Sciatic nerve (tissue), 2 donors: ENCODE results near the gene HOXA2. TPM values are rescaled to one million over a fixed set of nuclear protein-coding genes. Genes with fewer than 3 reads are reported as not detected.
A peak's percentile ranks its signal among the peaks of the same experiment; 100 is the strongest.

Experiments used
- ATAC-seq: fragments of 200-7000 bp; cut with Tn5 transposase; one replicate; pipeline ENCODE4 v1.9.1; 2020; ENCODE audit warnings: mild to moderate bottlenecking, moderate library complexity
- DNase-seq: peaks from one replicate; pipeline ENCODE4 v3.0.0-alpha.2; 2020; ENCODE audit warnings: low spot score
- intact Hi-C: fragments of 100-400 bp; cut with DNase I; formaldehyde crosslinking; loops from one replicate; pipeline ENCODE4 v1.14.2; 2022
- total RNA-seq: library from RNA; stranded (reverse); fragmentation: NEBNext Ultra II Directional; extraction: Animal tissue kit (Norgen Biotek cat#: 25700); gene quantifications from one replicate; pipeline ENCODE4 v1.2.1, GENCODE V29; 2021
- donor health status: DM: no; HTN: no; CAD: no.
- donor health status: DM: no; HTN: no; CAD: no.

HOXA2 gene
- total RNA-seq, 1 donor from 2014 or later = 3.9 TPM

GRCh38 chr7:27128776-27129728 is 26.6 kb upstream of the HOXA2 start:
- ATAC-seq = no peak
- peak; percentile 60 for DNase-seq
- intact Hi-C loops = no loop called here

GRCh38 chr7:27128034-27128433 is 25.6 kb upstream of the HOXA2 start:
- DNase-seq (no peak), ATAC-seq (no peak)
- intact Hi-C loops = no loop called here

DNA sequence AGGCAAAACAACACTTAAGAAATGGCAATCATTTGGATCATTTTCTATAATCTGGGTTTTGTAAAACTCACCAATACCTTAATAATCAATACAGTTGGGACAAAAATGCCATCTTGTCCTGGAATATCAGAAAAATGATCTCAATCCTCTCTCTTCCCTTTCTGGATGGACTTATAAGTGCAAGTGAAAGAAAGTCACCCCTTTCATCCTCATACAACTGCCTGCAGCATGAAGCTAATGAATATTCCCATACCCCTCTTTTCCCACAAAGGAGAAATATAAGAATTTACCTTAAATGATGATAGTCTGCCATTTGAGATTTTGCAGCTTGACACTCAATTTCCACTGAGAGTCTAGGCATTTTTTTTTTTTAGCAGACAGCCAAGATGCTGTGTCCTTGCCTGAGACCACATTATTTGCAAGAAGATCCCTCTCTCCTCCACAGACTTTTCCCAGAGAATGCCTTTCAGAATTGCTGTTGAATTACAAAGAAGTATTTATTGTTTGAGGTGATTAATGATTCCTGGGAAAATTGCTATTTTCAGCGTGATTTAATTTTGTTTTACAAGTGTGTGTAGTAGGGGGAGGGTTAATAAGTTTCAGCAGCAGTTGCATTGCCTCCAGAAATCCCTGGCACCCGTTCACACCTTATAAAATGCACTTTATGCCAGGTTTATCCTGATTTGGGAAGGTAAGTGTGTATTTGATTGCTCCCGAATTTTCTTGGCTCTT is 24.3 kb upstream of the HOXA2 start:
- DNase-seq = no peak

DNA sequence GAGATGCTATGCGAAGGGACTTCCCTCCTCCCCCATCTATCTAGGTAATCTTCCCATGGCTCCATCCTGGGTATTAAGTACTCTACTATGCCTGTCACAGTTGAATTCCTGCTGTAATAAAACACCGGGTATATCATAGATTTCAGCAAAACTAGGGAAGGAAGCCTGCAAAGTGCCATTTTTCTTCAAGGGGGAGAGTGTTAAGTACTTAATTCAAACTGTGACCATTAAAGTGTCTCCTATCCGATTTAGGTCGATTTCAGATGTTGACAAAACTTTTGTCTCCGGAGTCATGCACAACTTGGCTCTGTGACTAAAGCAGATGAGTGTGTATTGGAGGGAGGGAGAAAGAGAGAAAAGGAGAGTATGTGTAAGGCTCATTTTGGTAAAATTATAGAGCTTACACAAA is 23.5 kb upstream of the HOXA2 start:
- intact Hi-C loops = no loop called here
- ATAC-seq = no peak
- no peak for DNase-seq

More for the DNA sequence above, 24.3 kb upstream of the HOXA2 start:
- intact Hi-C loops = no loop called here
- ATAC-seq = no peak

GRCh38 chr7:27124902-27125689 is 22.6 kb upstream of the HOXA2 start:
- intact Hi-C loops = no loop called here
- DNase-seq = no peak
- ATAC-seq = no peak

DNA sequence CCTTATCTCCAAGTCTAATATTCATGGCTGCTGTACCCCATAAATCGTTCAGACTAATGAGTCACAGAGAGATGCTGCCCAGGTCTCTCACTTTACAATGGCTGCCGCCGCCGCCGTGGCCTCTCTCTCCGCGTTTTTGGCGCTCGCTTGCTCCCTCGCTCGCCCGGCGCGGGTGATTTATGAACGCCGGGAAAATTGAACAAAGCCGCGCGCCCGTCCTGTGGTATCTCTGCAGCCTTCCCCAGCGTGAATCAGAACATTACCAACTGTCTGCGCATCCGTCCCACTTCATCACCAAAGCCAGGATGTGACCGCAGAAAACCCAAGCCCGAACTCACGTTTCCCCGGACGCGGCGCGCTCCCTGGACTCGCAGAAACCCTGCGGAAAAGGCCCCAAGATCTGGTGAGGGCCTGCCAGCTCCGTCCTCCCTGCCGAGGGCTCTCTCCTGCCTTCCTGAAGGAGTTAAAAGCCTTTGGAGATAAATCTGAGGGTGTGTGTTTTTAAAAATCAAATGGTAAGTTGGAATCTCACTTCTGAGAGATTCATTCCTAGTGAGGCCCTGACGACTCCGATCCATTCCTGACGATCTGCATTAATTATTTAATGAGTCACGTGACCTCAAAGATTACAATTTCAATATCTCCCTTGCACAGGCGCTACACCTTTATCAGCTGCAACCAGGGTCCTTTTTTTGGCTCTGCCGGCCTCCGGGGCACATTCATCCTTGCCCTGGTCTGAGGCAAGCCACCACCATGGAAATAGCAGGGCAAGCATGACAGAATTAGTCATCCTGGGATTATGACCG is 21.8 kb upstream of the HOXA2 start:
- peak; percentile 6 for ATAC-seq
- intact Hi-C loops = no loop called here

DNA sequence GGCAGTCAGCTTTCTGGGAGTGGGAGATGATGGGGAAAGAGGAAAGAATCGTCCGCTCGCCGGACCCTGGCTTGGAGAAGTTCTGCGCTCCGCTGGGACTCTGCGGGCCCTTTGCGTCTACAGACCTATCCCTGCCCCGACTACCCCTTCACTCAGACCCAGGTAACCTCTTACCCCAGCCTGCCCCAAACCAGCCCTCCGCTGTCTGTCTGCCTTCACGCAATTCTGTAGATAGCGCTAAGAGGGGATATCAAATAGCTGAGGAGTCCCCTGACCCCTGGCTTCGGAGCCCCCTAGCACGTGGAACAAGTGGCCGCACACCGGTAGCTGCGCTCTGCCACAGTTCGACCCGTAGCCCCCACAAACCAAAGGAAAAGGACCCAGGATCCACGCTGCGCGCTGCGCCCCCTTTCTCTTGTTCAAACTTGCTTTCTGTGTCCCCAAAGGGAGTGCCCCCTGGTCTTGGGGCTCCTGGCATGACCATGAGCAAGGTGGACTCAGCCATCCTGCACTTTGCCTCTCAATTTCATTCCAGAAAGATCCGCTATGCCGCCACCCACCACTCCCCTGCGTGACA is 21.1 kb upstream of the HOXA2 start:
- intact Hi-C loops = no loop called here
- ATAC-seq (peak; percentile 4), DNase-seq (peak; percentile 56)

More for the DNA sequence above, 21.8 kb upstream of the HOXA2 start:
- peak; percentile 61 for DNase-seq

DNA sequence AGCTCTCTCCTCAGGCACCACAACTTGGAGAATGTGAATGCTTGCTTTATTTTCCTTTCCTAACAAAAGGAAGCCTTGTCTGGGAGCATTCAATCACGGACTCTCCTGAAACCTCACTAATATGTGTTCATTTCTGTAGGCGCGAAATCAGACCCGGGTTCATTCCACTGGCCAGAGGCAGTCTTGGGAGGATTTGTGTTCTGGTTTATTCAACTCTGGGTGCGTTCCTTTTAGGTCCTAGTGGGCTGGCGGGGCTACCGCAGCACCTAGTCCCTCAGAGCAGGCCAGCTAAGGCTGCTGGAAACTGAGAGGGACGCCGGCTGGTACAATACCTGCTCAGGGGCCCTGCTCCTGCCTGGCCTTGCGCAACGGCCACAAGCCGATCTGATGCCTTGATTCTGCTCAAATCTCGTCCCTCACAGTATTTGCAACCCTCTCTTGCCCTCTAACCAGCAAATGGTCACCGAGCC is 20.6 kb upstream of the HOXA2 start:
- peak; percentile 54 for DNase-seq
- intact Hi-C loops = no loop called here
- ATAC-seq = peak; percentile 68

DNA sequence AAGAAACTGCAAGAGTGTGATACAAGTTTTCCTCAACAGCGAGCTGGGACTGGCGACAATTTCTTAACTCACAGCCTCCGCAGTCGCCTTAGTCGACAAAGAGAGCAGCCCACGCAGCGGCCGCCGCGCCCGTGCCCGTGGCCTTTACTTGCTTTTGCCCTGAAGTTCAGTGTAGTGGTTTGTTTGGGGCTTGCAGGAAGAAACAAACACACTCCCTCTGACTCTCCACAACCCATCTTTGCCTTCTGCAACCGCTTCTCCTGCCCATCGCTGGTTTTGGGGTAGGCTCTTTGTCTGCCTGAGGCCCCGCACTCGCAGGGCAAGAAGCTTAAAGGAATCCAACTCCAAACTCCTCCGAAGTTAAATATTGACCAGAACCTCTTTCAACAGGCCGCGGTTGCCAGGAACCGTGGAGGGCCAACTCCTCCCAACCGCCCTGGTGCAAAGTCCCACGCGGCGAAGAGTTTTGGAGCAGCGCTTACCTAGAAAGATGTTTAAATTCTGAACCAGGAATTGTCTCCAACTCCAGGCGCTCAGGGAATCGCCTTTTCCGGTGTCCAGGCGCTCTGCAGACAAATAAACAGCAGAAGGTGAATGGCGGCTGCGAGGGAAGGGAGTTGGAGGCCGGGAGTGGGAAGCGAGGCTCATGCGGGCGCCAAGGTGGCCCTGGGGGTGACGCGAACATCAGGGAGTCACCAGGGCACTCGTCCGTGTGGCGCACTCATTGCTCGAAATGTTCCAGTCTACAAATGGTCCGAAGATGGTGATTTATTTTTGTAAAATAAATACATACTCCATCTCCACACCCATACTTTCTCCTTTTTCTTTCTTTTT is 19.8 kb upstream of the HOXA2 start:
- intact Hi-C loops = no loop called here
- DNase-seq = peak; percentile 59
- peak; percentile 48 for ATAC-seq

DNA sequence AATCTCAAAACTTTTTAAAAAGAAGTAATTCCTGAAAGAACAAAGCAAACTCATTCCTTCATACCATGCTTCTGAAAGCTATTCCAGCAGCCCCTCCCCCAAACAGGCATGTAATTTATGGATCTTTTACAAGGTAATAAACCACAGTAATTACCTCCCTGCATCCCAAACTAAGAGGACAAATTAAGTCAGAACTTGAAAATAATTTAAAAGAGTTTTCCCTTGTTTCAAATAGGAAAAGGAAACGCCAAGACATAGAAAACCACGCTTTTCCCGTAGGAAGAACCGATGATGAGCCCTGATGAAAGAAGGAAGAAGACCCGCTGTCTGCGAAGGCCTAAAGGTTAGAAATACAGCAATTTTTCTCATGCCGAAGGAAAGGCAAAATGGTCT is 19.2 kb upstream of the HOXA2 start:
- DNase-seq (no peak), ATAC-seq (no peak)
- intact Hi-C loops = no loop called here

DNA sequence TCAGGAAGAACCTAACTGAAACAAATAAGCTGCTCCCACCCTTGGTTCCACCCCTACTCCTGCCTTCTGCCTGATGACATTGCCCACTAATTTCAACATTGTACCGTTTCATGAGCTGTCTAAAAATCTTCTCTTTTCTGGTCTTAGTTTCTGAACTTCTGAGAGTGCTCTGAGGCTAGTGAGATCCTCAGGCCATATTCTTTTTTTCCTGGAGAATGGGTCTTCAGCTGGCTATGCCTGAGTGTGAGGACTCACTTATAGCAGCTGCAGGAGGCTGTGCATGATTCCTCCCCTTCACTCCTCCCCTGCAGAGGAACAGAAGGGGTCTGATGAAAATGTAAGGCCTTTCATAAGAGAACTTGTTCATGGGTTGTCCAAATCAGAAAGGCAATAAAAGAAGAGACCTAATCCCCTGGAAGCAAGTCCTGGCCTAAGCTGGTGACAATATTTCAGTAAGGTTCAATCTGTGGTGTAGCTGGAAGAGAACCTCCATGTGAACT is 17.0 kb upstream of the HOXA2 start:
- intact Hi-C loops = no loop called here
- DNase-seq (no peak), ATAC-seq (no peak)

DNA sequence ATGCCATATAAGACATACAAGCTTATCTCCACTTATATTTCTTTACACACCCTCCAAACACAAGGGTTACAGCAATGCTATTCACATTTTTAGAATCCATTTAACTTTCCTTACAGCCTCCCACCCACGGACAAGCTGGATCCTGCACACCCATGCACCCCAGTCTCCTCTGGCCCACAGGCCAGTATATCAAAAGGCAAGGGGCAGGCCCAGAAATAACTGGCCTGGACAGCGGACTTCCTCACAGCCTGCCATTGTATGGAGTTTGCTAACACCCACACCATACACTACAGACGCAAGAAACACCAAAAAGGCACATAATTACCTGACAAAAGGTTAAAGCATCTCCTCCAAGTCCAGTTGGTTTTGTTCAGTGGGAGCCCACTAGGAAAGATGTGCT is 16.1 kb upstream of the HOXA2 start:
- DNase-seq (no peak), ATAC-seq (no peak)
- intact Hi-C loops = no loop called here

DNA sequence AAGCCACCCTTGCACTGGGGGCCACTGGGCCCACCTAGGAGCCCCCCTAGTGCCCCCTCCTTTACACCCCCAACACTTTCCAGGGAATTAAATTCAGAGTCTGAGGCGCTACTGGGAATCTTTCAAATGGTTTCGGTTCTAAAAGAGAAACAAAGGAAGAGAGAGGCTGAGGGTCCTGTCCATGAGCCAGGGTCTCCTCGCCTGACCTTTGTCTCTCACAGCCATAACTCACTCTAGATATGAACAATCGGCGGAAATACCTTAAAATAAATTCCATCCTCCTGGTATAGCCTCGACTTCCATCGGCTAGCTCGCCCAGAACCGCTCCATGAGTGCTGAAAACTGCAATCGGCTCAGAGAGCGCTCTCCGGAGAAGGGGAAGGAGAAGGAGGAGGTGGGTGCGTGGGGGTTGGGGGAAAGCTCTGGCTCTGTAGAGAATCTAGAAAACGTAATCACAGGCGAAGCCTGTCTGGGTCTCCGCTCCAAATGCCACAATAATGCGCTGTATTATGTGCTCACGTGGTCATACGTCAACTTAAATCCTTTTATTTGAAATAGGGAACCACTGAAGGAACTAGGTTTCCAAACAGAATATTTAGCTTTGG is 15.5 kb upstream of the HOXA2 start:
- intact Hi-C loops = no loop called here
- no peak for ATAC-seq
- no peak for DNase-seq

GRCh38 chr7:27116962-27117886 is 14.7 kb upstream of the HOXA2 start:
- no peak for DNase-seq
- ATAC-seq = peak; percentile 11
- intact Hi-C loops = no loop called here

- ATAC-seq (no peak), DNase-seq (peak; percentile 64)
- intact Hi-C loops = no loop called here
Observed at GRCh38 chr7:27116031-27116961, 13.8 kb upstream of the HOXA2 start.
